COLO668 (cell line): ENCODE results near the gene COL4A2.

Experiments
- DNase-seq: peaks from one replicate; lab custom pipeline; 2025; ENCODE audit not compliant: unreplicated experiment; lab: John Stamatoyannopoulos, UW

Gene COL4A2

GRCh38 chr13:110353339-110353977 is 46.4 kb downstream of the COL4A2 start:
- no peak for DNase-seq

- DNase-seq, result no peak
Observed at GRCh38 chr13:110354123-110354627, 47.1 kb downstream of the COL4A2 start.

DNA sequence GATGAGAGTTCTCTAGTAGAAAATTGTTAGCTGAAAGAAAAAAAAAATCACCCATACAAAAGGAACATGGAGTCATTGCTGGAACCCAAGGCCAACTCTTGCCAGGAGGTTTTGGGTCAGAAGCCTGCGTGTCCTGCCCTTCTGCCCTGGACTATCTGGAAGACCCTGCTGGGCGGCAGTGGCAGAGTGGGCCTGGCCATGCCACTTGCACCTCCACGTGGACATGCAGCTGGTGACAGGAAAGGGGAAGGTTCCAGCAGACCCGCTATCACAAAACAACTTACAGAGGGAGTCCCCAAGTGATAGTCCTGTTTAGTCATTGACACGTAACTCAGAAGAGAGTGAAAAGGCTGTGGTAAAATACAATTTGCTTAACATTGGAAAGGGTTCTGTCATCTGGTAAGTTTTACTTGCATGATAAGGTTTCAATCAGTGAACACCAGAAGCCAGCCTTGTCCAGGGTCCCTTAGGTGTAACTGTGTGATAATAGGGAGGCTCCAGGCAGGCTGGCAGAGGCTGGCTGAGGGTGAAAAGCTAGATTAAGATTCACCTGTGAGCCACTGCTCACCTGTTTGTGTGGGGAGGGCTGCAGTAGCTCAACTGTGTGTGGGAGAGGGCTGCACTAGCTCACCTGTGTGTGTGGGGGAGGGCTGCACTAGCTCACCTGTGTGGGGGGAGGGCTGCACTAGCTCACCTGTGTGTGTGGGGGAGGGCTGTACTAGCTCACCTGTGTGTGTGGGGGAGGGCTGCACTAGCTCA is 47.8 kb downstream of the COL4A2 start:
- no peak for DNase-seq

DNA sequence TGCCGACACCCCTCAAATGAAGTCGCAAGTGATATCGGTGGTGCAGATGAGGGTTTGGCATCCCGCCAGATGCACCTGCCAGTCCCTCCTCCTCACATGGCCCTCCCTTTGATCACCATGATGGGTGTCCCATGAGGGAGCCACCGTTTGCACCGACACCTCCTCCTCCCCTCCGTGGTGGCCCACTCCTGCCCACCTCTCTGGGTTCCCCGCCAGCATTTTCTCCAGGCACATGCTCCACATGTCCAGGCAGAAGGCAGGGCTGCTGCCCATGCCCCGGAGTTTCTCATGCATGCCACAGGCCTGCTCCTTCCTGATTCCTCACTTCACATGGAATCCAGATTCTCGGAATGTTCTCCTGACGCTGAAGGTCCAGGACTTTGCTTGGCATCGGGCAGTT is 49.3 kb downstream of the COL4A2 start:
- peak; percentile 28 for DNase-seq

DNA sequence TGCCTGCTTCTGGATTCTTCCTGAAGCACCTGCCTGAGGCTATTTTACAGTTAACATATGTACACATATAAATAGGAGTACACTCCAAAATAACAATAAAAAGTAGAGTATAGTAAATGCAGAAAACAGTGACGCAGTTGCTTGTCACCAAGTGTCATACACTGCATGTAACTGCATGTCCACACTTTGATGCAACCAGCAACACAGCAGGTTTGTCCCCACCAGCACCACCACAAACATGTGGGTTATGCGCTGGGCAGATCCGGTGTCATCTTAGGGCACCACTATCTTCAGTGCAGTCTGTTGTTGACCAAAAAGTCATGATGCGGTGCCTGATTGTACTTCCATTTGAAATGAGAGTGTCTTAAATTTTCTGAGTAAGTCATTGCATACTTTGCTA is 51.3 kb downstream of the COL4A2 start:
- DNase-seq, result no peak

DNA sequence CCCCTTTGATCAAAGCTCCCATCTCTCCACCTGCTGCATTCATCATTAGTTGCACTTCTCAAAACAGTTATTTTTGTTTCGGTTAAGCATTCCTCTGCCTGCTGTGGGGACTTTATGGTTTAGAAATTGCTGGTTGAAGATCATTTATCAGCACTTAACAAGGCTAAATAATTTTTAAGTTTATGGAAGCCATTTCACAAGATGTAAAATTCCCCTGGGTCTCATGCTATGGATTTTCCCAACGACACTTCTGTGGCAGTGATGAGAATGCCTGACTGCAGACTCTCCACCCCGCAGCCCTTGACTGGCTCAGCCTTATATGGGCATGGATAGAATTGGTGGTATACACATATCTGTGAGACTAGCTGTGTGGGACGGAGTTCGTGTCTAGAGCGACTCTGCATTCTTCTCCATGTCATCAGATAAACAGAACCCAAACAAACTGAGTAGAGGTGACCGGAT is 52.8 kb downstream of the COL4A2 start:
- DNase-seq, result no peak

- DNase-seq, result no peak
Observed at GRCh38 chr13:110360598-110360997, 53.5 kb downstream of the COL4A2 start.

DNA sequence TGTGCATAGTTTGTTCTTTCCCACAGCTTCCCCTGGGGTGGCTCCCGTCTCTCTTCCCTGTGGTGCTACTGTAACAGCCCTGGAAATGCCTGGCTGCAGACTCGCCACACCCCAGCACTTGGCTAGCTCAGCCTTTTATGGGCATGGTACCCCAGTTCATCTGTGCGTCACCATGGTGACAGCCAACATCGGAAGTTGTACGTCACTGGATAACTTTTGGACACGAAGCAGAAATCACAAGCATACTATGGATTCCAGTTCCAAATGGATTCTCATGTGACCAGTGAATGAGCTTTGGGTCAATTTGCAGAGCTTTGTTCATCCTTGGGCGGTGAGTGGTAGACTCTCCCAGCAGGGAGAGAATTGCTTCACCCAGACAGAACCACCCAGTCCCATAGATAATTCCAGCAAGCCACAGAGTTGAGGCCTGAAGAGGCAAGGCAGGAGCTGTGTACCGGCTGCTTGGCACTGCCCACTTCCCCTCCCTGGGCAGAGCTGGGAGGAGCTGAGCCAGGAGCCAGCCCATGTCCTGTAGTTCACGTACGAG is 54.4 kb downstream of the COL4A2 start:
- DNase-seq, result no peak

- DNase-seq, result no peak
Observed at GRCh38 chr13:110363010-110363409, 55.9 kb downstream of the COL4A2 start.

GRCh38 chr13:110364081-110364480 is 57.0 kb downstream of the COL4A2 start:
- no peak for DNase-seq

- DNase-seq, result no peak
Observed at GRCh38 chr13:110365876-110366275, 58.8 kb downstream of the COL4A2 start.

DNA sequence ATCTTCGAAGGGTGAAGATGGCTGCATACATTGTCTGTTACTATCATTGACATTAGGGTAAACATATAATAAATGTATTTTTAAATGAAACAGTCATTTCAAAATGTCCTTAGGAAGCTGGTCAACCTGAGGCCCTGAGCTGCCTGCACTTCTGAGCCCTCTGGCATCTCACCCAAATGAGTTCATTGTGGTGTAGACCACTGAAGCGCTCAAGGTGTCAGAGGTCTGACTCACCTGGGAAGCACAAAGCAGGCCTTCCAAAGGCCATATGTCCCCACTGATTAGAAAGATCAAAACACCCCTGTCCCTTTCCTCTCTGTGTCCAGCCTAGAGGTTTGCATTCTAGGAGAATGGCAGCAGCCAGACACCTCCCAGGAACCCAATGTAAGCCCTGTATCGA is 59.6 kb downstream of the COL4A2 start:
- DNase-seq, result no peak

DNA sequence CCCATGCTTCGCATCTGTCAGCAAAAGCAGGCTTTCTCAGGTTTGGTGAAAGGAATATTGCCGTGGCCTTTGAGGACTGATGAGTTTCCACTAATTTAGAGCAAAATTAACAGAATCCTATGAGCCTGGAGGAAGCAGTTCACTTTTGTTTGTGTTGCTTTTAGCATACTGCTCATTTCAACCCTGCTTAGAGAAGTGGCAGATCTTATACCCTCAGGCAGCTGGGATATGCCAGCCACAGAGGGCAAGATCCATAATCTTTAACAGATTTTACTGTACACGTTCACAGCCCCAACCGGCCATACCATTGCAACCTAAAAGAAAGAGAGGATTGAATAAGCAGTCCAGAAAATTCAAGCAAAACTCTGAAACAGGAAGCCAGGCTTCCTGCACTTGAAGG is 60.5 kb downstream of the COL4A2 start:
- no peak for DNase-seq

GRCh38 chr13:110368408-110368807 is 61.3 kb downstream of the COL4A2 start:
- no peak for DNase-seq

DNA sequence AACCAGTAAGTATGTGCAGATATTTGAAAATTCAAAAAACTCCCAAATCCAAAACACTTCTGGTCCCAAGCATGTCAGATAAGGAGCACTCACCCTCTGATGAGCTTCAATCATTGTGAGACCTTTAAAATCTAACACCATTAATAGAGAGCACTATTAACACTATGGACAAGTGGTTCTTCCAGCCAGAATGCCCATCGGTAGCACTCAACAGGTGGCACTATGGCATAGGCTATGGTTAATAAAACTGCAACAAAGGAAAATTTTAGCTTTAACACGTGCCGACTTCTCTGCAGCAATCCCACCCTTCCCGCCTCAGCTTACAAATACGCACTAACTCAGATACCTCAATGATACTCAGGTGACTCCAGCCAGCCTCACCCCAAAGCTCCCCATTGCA is 62.3 kb downstream of the COL4A2 start:
- no peak for DNase-seq

- no peak for DNase-seq
Observed at GRCh38 chr13:110371550-110372465, 64.7 kb downstream of the COL4A2 start.

- DNase-seq, result no peak
Observed at GRCh38 chr13:110372676-110373075, 65.6 kb downstream of the COL4A2 start.

DNA sequence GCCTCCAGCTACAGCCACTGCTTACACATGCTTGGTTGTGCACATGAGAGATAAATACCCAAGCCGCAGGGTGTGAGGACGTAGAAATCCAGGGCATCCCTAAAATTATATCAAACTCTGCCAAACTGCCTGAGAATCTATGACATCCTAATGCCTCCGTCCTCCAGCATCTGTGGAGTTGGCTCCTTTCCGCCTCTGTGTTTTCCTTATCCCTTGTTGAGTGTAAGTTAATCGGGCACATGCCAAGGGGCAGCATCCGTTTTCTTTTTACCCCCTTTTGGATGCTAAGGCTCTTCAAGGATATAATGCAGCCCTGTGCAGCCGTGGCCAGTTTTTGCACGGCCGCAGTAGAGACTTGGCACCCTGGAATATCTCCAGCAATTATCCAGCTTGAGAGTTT is 66.5 kb downstream of the COL4A2 start:
- DNase-seq, result no peak

- DNase-seq, result no peak
Observed at GRCh38 chr13:110374431-110375370, 67.6 kb downstream of the COL4A2 start.

DNA sequence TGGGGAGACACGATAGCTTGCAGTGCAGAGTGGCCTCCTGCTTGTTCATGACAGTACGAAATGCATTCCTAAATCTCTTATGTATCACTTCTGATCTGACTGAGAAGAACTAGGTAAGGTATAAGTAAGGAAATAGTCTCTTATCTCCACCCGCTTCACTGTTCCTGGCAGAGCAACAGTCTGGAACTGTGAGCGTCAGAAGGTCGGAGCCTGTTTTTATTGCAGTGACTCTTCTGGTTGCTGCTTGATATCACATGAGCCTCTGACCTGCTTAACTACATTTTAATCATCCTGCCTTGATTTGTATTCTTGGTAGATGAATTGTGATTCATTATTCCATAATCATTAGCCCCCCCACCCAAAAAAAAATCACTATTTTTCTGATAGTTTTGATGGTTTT is 69.0 kb downstream of the COL4A2 start:
- DNase-seq, result no peak
